Stimulated activated naive CD8-positive, alpha-beta T cell treated with anti-CD3 and anti-CD28 coated beads, Interleukin-15, Interleukin-2, amounts not matched to agents 100 U/mL and 50 U/mL, for 24 hours (primary cell): ENCODE results near the gene HRAS.

Source experiments
- ATAC-seq: fragments of 150-1000 bp; cut with Tn5 transposase; one replicate; pipeline ENCODE4 v1.10.0; 2021
- DNase-seq: peaks from one replicate; pipeline ENCODE4 v3.0.0; 2021

The HRAS gene

GRCh38 chr11:494761-495536 is 40.4 kb downstream of the HRAS start:
- DNase-seq, result no peak
- no peak for ATAC-seq

DNA sequence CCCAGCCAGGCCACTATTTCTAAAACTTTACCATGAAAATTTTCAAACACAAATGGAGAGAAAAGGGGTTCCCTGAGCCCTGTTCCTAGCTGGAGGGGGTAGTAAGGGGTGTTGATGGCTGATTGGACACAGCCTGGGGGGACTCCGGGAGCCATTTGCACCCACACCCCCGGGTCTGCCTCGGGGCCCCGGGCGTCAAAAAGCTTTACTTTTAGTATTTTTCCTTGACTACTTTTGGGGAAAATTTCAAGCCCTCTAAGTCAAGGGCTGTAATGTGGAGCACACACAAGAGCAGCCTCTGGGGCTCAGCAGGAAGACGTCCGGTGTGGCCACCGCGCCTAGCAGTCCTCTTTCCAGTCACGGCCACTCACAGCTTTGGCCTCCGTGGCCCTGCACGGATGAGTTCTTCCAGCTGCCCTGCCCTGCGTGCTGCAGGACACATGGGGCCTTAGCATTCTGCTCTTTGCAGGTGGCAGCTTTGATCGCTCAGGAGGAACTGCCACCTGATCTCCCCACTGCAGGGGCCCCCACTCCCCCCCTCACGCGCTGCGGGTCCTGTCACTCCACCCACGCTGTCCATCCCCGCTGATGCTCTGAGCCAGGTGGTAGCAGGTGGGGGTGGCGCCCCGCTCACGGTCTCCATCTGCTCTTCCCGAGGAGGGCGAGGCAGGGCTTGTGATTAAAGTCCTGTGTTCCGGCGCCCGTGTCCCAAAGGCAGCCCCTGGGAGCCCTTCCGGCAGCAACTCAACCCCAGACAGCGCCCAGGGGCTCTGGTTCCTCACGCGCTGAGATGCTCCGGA is 42.7 kb downstream of the HRAS start:
- DNase-seq (no peak), ATAC-seq (no peak)

DNA sequence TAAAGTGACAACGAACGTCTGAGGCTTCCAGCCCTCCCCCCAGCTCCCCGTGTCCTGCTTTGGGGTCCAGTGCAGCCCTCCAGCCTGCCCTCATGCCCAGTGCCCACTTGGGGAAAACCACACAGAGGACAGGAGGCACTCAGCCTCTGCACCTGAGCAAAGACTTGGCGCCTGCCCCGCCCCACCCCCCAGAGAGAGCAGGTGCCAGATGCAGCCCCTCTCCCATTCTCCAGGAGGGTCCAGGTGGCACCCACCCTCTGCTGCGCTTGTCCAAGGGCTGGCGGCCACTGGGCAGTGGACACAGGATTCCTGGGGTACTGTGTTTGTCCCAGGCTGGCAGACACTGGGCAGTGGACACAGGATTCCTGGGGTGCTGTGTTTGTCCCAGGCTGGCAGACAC is 44.0 kb downstream of the HRAS start:
- DNase-seq (no peak), ATAC-seq (no peak)

DNA sequence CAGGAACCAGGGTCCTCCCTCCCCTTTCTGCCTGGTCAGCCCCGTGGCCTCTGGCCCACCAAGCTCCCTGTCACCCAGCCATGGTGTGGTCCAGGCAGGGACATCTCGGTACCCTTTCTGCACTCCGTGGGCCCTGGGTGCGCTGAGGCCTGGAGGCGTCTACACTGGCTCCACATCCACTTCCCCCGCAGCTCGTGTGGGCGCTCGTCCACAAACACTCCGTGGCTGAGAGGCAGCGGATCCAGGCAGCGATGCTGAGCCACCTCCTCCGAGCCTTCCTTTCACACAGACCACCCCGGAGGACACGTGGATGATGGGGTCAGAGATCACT is 44.5 kb downstream of the HRAS start:
- ATAC-seq, result no peak
- no peak for DNase-seq

GRCh38 chr11:490186-490929 is 45.0 kb downstream of the HRAS start:
- ATAC-seq, result no peak

GRCh38 chr11:489610-490185 is 45.7 kb downstream of the HRAS start:
- ATAC-seq (no peak), DNase-seq (no peak)

More at GRCh38 chr11:490186-490929, 45.0 kb downstream of the HRAS start:
- no peak for DNase-seq

GRCh38 chr11:488992-489391 is 46.4 kb downstream of the HRAS start:
- no peak for DNase-seq
- ATAC-seq, result peak; percentile 10

DNA sequence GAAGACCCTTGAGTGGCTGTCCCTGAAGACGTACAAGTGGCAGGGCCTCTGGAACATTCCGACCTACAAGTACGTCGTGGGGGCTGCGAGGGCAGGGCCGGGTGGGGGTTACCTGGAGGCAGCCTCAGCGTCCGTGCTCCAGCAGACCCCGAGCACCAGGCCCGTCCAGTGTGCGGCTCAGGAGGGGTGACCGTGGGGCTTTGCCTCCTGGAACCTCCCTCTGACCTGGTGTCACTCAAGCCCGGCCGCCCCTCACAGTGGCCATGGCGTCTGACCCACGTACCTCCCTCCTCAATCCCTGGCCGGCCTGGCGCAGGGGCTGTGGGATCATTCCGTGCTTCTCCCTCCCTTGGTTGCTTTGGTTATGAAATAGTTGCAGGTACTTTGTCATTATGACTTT is 46.8 kb downstream of the HRAS start:
- DNase-seq, result no peak
- ATAC-seq, result no peak

- no peak for DNase-seq
- no peak for ATAC-seq
Observed at GRCh38 chr11:488062-488461, 47.3 kb downstream of the HRAS start.

- DNase-seq, result no peak
- ATAC-seq, result no peak
Observed at GRCh38 chr11:487571-488021, 47.8 kb downstream of the HRAS start.

DNA sequence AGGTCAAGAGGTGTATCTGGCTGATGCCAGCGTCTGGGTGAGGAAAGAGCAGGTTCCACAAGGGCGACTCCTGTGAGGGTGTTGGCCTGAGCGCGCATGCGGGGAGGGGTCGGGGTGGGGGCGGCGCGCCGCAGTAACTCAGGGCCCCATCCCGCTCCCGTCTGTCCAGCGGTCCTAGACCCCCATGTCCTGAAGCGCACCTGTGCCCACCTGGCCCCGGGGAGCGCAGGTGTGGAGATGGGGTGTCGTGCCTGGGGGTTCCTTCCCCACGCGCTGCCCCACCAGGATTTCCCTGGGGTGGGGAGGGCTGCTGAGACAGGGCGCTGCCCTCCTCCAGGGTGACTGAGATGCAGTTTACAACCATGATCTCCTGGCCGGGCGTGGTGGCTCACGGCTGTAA is 49.2 kb downstream of the HRAS start:
- DNase-seq (no peak), ATAC-seq (no peak)

GRCh38 chr11:484616-485015 is 50.8 kb downstream of the HRAS start:
- no peak for ATAC-seq
- no peak for DNase-seq
